ENCODE data around the gene MRPL17. TPM values are rescaled to one million over a fixed set of nuclear protein-coding genes. Genes with fewer than 3 reads are reported as not detected.

The MRPL17 gene
- total RNA-seq, 1 donor from 2014 or later, result 22.3 TPM

DNA sequence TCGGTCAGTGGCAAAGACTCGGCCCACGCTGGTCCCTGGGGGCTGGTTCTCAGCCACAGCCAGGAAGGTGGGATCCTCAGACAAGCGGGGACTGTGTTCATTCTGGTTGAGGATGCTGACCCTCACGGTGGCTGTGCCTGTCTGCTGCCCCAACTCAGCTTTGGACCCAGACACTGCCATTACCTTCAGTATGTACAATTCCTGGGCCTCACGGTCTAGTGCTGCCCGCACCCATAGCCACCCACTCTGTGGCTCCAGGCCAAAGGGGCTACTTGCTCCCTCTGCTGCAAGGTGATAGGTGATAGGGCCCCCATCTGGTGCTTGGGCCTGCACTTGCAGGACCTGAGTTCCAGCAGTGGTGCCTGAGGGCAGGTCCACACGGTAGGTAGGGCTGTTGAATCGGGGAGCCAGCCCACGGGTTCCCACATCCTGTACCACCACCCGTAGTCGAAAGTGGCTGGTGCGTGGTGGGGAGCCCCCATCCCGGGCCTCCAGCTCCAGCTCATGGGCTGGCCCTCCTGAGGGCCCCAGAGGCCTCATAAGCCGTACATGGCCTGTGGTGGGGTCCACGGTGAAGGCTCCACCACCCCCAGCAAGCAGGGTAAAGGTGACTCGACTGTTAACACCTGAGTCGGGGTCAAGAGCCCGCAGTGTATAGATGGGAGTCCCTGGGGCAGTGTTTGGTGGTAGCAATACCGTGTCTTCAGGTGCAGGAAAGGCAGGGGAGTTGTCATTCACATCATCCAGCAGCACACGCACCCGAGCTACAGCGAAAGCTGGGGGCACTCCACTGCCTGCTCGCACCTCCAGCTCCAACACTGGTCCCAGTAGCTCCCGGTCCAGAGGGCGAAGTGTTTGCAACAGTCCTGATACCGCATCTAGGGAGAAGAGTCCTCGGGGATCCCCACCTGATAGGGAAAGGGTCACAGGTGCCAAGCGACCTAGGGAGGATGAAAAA is 50.7 kb downstream of the MRPL17 start:
- DNase-seq, result no peak

DNA sequence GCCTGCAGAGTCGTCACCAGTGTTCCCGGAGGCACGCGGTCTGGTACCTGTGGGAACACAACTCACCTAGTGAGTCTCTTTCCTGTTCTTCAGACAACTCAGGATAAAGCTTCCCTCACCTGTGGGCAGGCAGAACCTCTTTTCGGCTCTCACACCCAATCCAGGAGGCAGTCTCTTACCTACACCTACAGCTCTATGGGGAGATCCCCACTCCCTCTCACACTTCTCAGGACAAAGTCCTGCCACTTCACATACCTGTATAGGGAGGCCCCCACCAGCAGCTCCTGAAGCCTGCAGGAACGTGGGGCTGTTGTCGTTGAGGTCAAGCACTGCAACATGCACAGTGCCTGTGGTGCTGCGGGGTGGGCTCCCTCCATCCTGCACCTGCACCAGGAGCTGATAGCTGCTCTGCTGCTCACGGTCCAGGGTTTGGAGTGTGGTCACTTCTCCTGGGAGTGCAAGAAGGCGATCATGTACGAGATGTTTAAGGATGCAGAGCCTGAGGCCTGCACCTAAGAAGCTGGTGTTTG is 51.7 kb downstream of the MRPL17 start:
- no peak for DNase-seq

DNA sequence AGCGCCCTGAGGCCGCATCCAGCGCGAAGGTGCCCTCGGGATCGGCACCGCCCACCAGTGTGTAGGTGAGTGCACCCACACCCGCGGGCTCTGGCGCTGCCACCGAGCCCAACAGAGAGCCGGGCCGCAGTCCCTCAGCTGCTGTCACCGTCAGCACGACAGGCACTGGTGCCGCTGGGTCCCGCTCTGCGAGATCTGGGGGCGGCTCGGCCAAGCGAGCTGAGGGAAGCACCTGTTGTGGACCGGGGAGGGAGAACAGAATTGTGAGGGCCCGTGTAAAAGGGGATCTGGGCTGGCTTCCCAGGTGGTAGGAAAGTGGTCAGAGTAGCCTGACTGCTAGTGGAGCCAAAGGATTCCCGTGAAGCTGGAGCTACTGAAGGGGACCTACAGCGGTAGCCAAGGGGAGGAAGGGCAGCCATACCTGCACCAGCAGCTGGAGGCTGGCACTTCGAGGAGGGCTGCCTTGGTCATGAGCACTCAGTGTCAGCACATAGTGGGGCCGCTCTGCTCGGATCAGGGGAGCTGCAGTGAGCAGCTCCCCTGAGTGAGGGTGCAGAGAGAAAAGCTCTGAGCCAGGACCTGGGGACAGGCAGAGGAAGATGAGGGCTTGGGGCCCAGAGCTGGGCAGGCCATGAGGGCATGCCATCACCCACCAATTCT is 52.4 kb downstream of the MRPL17 start:
- no peak for DNase-seq

Other genes with a start within 250 kb of the MRPL17 start
- gene HPX, start 242.4 kb downstream of the MRPL17 start, total RNA-seq, result 2.3 TPM
- 65.4 TPM for gene TRIM3, start 209.4 kb downstream of the MRPL17 start, total RNA-seq
- 25.3 TPM for gene ARFIP2, start 202.0 kb downstream of the MRPL17 start, total RNA-seq
- gene TIMM10B, start 201.8 kb downstream of the MRPL17 start, total RNA-seq, result 26.7 TPM
- gene DNHD1, start 186.1 kb downstream of the MRPL17 start, total RNA-seq, result 3.4 TPM
- gene RRP8, start 79.7 kb downstream of the MRPL17 start, total RNA-seq, result 17.5 TPM
- gene ILK, start 79.6 kb downstream of the MRPL17 start, total RNA-seq, result 44.9 TPM
- 15.3 TPM for gene TAF10, start 71.1 kb downstream of the MRPL17 start, total RNA-seq
- 7.3 TPM for gene TPP1, start 63.9 kb downstream of the MRPL17 start, total RNA-seq
- gene DCHS1, start 27.5 kb downstream of the MRPL17 start, total RNA-seq, result 49.9 TPM
- gene OR2AG2, start 88.6 kb upstream of the MRPL17 start, total RNA-seq, result 0.47 TPM
- gene OR2AG1, start 99.7 kb upstream of the MRPL17 start, total RNA-seq, result not detected
- gene OR6A2, start 116.3 kb upstream of the MRPL17 start, total RNA-seq, result 0.47 TPM
- not detected for gene OR10A5, start 162.3 kb upstream of the MRPL17 start, total RNA-seq
- gene OR10A2, start 179.7 kb upstream of the MRPL17 start, total RNA-seq, result not detected
- not detected for gene OR10A4, start 193.3 kb upstream of the MRPL17 start, total RNA-seq
- 0.31 TPM for gene OR2D2, start 209.2 kb upstream of the MRPL17 start, total RNA-seq
- not detected for gene OR2D3, start 237.7 kb upstream of the MRPL17 start, total RNA-seq
- gene ZNF215, start 243.1 kb upstream of the MRPL17 start, total RNA-seq, result 5.6 TPM